ENCODE results near the gene RNF220. TPM values are rescaled to one million over a fixed set of nuclear protein-coding genes. Genes with fewer than 3 reads are reported as not detected.

The RNF220 gene
- total RNA-seq, 4 donors from 2014 or later: 22.0 to 94.3 (median 49.4) TPM

DNA sequence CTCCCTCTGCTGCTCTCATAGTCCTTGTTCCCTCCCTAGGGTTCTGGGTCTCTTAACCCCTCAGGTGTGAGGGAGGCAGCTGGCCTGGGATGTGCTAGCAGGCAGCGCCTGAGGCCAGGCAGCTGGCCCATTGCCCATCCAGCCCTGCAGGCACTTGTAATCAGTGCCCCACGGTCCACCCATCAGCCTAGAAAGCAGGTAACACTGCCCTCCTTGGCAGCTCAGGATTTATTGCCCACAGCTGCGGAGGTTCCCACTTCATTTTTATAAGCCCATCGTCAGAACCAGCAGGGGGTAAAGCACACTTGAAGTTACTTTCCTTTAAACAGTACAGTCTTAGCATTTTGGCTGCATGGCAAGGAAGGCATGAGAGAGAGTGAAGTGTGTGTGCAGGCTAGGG, 198.7 kb downstream of the RNF220 start:
- H3K4me1 ChIP-seq: no peaks in the 10 kb centered on the region
- no peak overlapping the region for H3K27ac ChIP-seq
- H3K36me3 ChIP-seq: no peaks in the 10 kb centered on the region
- no peaks in the 10 kb centered on the region for H3K27me3 ChIP-seq
- intact Hi-C loops (cut with DNase I; ENCODE audit: low total_unique reads): no loop called here
- H3K4me3 ChIP-seq: no peak overlapping the region
- TF ChIP-seq, protein P1, sequence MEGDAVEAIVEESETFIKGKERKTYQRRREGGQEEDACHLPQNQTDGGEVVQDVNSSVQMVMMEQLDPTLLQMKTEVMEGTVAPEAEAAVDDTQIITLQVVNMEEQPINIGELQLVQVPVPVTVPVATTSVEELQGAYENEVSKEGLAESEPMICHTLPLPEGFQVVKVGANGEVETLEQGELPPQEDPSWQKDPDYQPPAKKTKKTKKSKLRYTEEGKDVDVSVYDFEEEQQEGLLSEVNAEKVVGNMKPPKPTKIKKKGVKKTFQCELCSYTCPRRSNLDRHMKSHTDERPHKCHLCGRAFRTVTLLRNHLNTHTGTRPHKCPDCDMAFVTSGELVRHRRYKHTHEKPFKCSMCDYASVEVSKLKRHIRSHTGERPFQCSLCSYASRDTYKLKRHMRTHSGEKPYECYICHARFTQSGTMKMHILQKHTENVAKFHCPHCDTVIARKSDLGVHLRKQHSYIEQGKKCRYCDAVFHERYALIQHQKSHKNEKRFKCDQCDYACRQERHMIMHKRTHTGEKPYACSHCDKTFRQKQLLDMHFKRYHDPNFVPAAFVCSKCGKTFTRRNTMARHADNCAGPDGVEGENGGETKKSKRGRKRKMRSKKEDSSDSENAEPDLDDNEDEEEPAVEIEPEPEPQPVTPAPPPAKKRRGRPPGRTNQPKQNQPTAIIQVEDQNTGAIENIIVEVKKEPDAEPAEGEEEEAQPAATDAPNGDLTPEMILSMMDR (IDR thresholded peaks at IDR 0.05): no peak
- no peak for TF ChIP-seq POLR2A (IDR thresholded peaks at IDR 0.05)
- no peak for DNase-seq
- H3K9me3 ChIP-seq: no peaks in the 10 kb centered on the region

- H3K36me3 ChIP-seq: no peaks in the 10 kb centered on the region
- no peaks in the 10 kb centered on the region for H3K4me1 ChIP-seq
- H3K9me3 ChIP-seq: no peaks in the 10 kb centered on the region
- no peak for DNase-seq
- H3K27me3 ChIP-seq: no peaks in the 10 kb centered on the region
- no peak overlapping the region for H3K27ac ChIP-seq
- H3K4me3 ChIP-seq: no peak overlapping the region
- intact Hi-C loops (cut with DNase I; ENCODE audit: low total_unique reads): no loop called here
- TF ChIP-seq, protein P1 (IDR thresholded peaks at IDR 0.05): no peak
- TF ChIP-seq POLR2A (IDR thresholded peaks at IDR 0.05): no peak
Observed at GRCh38 chr1:44604157-44604955, 199.3 kb downstream of the RNF220 start.

- intact Hi-C loops (cut with DNase I; ENCODE audit: low total_unique reads): no loop called here
- no peaks in the 10 kb centered on the region for H3K27me3 ChIP-seq
- H3K4me3 ChIP-seq: no peak overlapping the region
- no peaks in the 10 kb centered on the region for H3K4me1 ChIP-seq
- DNase-seq: no peak
- H3K9me3 ChIP-seq: no peaks in the 10 kb centered on the region
- TF ChIP-seq, protein P1 (IDR thresholded peaks at IDR 0.05): no peak
- no peak for TF ChIP-seq POLR2A (IDR thresholded peaks at IDR 0.05)
- H3K27ac ChIP-seq: no peak overlapping the region
- H3K36me3 ChIP-seq: no peaks in the 10 kb centered on the region
Observed at GRCh38 chr1:44605914-44606615, 201.0 kb downstream of the RNF220 start.

GRCh38 chr1:44606701-44607281, 201.7 kb downstream of the RNF220 start:
- Histone ChIP-seq H3K27ac (no peak overlapping the region), H3K36me3 (no peaks in the 10 kb centered on the region), H3K4me3 (no peak overlapping the region), H3K27me3 (no peaks in the 10 kb centered on the region), H3K9me3 (no peaks in the 10 kb centered on the region), H3K4me1 (no peaks in the 10 kb centered on the region)
- intact Hi-C loops (cut with DNase I; ENCODE audit: low total_unique reads): no loop called here
- no peak for TF ChIP-seq POLR2A (IDR thresholded peaks at IDR 0.05)
- TF ChIP-seq, protein P1 (IDR thresholded peaks at IDR 0.05): no peak
- DNase-seq: no peak

DNA sequence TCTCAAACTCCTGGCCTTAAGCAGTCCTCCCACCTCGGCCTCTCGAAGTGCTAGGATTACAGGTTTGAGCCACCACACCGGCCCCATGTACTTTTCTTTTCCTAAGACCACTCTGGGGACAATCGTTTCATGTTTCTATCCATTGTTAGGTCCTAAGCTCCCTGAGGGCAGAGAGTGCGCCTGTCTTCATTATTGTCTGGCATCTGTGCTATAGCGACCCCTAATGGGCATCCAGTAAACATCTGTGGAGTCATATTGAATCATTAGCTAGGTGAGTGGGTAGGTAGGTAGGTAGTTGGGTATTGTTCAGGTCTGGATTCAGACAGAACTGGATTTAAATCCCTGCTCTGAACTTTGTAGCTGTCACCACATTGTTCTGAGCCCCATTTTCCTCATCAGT, 203.1 kb downstream of the RNF220 start:
- Histone ChIP-seq H3K36me3 (no peaks in the 10 kb centered on the region), H3K4me3 (no peak overlapping the region), H3K27me3 (no peaks in the 10 kb centered on the region), H3K9me3 (no peaks in the 10 kb centered on the region), H3K27ac (no peak overlapping the region), H3K4me1 (no peaks in the 10 kb centered on the region)
- intact Hi-C loops (cut with DNase I; ENCODE audit: low total_unique reads): no loop called here
- DNase-seq: no peak
- TF ChIP-seq, protein P1 (IDR thresholded peaks at IDR 0.05): no peak
- TF ChIP-seq POLR2A (IDR thresholded peaks at IDR 0.05): no peak

Measured in uterus (tissue), 4 donors.